AG09309 (cell line): ENCODE data around the gene EIF6.

Experiments
- DNase-seq: peaks from one replicate; pipeline ENCODE4 v3.0.0-alpha.2; 2010; ENCODE audit warnings: low read depth
- H3K4me3 ChIP-seq: 2 replicates; pipeline ENCODE4 v1.5.1; 2011; ENCODE audit warnings: mild to moderate bottlenecking, low read depth, low read length, moderate library complexity; ENCODE audit not compliant: control insufficient read depth
- CTCF ChIP-seq: IDR thresholded peaks from 2 replicates; pipeline ENCODE4 v1.5.1; 2011; ENCODE audit warnings: mild to moderate bottlenecking, low read depth, low read length, inconsistent platforms; ENCODE audit not compliant: insufficient read depth, control insufficient read depth; ENCODE audit errors: missing control alignments

The EIF6 gene

GRCh38 chr20:35277531-35278395, 6.8 kb downstream of the EIF6 start, which contains the start of gene MMP24OS:
Gene MMP24OS (minus strand): TSS chr20:35278122. CDS start chr20:35277929, 193 bp downstream.
- H3K4me3 ChIP-seq: peak within 1 kb of the TSS; percentile 74
- peak; percentile 34 for TF ChIP-seq CTCF
- peak; percentile 32 for DNase-seq

- H3K4me3 ChIP-seq: peak overlapping the region; percentile 74
- DNase-seq: no peak
- no peak for TF ChIP-seq CTCF
Observed at GRCh38 chr20:35277127-35277526, 7.4 kb downstream of the EIF6 start.

- H3K4me3 ChIP-seq: peak overlapping the region; percentile 74
- TF ChIP-seq CTCF: no peak
- no peak for DNase-seq
Observed at GRCh38 chr20:35276408-35276807, 8.2 kb downstream of the EIF6 start.

GRCh38 chr20:35275741-35276251, 8.8 kb downstream of the EIF6 start:
- no peak overlapping the region for H3K4me3 ChIP-seq
- no peak for TF ChIP-seq CTCF
- no peak for DNase-seq

- no peak for DNase-seq
- no peak for TF ChIP-seq CTCF
- H3K4me3 ChIP-seq: no peak overlapping the region
Observed at GRCh38 chr20:35274172-35275092, 10.1 kb downstream of the EIF6 start.

GRCh38 chr20:35273449-35274171, 11.0 kb downstream of the EIF6 start:
- TF ChIP-seq CTCF: no peak
- no peak overlapping the region for H3K4me3 ChIP-seq
- DNase-seq: no peak
